Measurements from ENCODE around the gene CELF5.

Gene CELF5

GRCh38 chr19:3224346-3225168 is at the start of gene CELF5:
TSS of gene CELF5 (plus strand) at chr19:3224661. CDS start at chr19:3224740, 79 bp downstream.
- no peaks in the 10 kb centered on the region for H3K36me3 ChIP-seq
- DNase-seq: peak; percentile 66
- H3K4me3 ChIP-seq (ENCODE audit: low read depth, low read length): peak within 1 kb of the TSS; percentile 40
- H3K27ac ChIP-seq: no peak within 1 kb of the TSS
- no peaks in the 10 kb centered on the region for H3K27me3 ChIP-seq (ENCODE audit: insufficient read depth, low read depth, severe bottlenecking)
- no peaks in the 10 kb centered on the region for H3K9me3 ChIP-seq (ENCODE audit: severe bottlenecking)
- peak; percentile 67 for TF ChIP-seq CTCF (IDR thresholded peaks at IDR 0.05; ENCODE audit: low read depth, low read length)

- DNase-seq: no peak
- Histone ChIP-seq H3K27me3 (ENCODE audit: insufficient read depth, low read depth, severe bottlenecking) (no peaks in the 10 kb centered on the region), H3K36me3 (no peaks in the 10 kb centered on the region), H3K4me3 (ENCODE audit: low read depth, low read length) (no peak overlapping the region), H3K9me3 (ENCODE audit: severe bottlenecking) (no peaks in the 10 kb centered on the region), H3K27ac (no peak overlapping the region)
- no peak for TF ChIP-seq CTCF (IDR thresholded peaks at IDR 0.05; ENCODE audit: low read depth, low read length)
Measured at GRCh38 chr19:3175781-3176714, 48.4 kb upstream of the CELF5 start.

- TF ChIP-seq CTCF (IDR thresholded peaks at IDR 0.05; ENCODE audit: low read depth, low read length): no peak
- Histone ChIP-seq H3K27me3 (ENCODE audit: insufficient read depth, low read depth, severe bottlenecking) (no peaks in the 10 kb centered on the region), H3K4me3 (ENCODE audit: low read depth, low read length) (no peak overlapping the region), H3K27ac (no peak overlapping the region), H3K9me3 (ENCODE audit: severe bottlenecking) (no peaks in the 10 kb centered on the region), H3K36me3 (no peaks in the 10 kb centered on the region)
- no peak for DNase-seq
Measured at GRCh38 chr19:3176715-3177501, 47.6 kb upstream of the CELF5 start.

GRCh38 chr19:3178377-3178972 is 46.0 kb upstream of the CELF5 start, which contains the start of gene S1PR4:
TSS of gene S1PR4 (plus strand) at chr19:3178769. CDS start at chr19:3178793, 24 bp downstream.
- Histone ChIP-seq H3K27me3 (ENCODE audit: insufficient read depth, low read depth, severe bottlenecking) (no peaks in the 10 kb centered on the region), H3K9me3 (ENCODE audit: severe bottlenecking) (no peaks in the 10 kb centered on the region), H3K4me3 (ENCODE audit: low read depth, low read length) (no peak within 1 kb of the TSS), H3K27ac (no peak within 1 kb of the TSS), H3K36me3 (no peaks in the 10 kb centered on the region)
- DNase-seq: no peak
- TF ChIP-seq CTCF (IDR thresholded peaks at IDR 0.05; ENCODE audit: low read depth, low read length): no peak

Measured in WERI-Rb-1 (cell line).